Osteoblast (primary cell): ENCODE results near the gene LY9. TPM values are rescaled to one million over a fixed set of nuclear protein-coding genes. Genes with fewer than 3 reads are reported as not detected.
"Not testable (repeated sequence)": the region's sequence is repeated elsewhere in the genome, so short reads cannot be mapped to it uniquely, and the experiment has no call there.

ENCODE experiments used
- DNase-seq: peaks from one replicate; pipeline ENCODE4 v3.0.0; 2011; ENCODE audit warnings: low spot score, mixed read lengths; ENCODE audit not compliant: insufficient read length; ENCODE audit errors: missing footprints
- H2AFZ ChIP-seq: 2 replicates; pipeline ENCODE4 v1.6.0; 2011; ENCODE audit warnings: mild to moderate bottlenecking, low read length
- H3K27ac ChIP-seq: 2 replicates; pipeline ENCODE4 v1.5.1; 2011; ENCODE audit warnings: mild to moderate bottlenecking, low read depth, low read length, moderate library complexity
- H3K27me3 ChIP-seq: 2 replicates; pipeline ENCODE4 v1.6.0; 2012; ENCODE audit warnings: mild to moderate bottlenecking, control low read depth, inconsistent platforms, low read length, moderate library complexity; ENCODE audit not compliant: insufficient read depth
- H3K36me3 ChIP-seq: 2 replicates; pipeline ENCODE4 v1.5.1; 2011; ENCODE audit warnings: mild to moderate bottlenecking, low read length, control low read depth, moderate library complexity; ENCODE audit not compliant: insufficient read depth
- H3K4me1 ChIP-seq: 2 replicates; pipeline ENCODE4 v1.5.1; 2011; ENCODE audit warnings: mild to moderate bottlenecking, low read length, control low read depth, moderate library complexity; ENCODE audit not compliant: insufficient read depth
- H3K4me2 ChIP-seq: 2 replicates; pipeline ENCODE4 v1.6.0; 2011; ENCODE audit warnings: mild to moderate bottlenecking, low read length; ENCODE audit not compliant: insufficient read depth
- H3K4me3 ChIP-seq: fragments of 200-600 bp; sonication (generic); 3 replicates; pipeline ENCODE4 v1.5.1; 2012; ENCODE audit warnings: mild to moderate bottlenecking, low read length, inconsistent platforms; ENCODE audit not compliant: insufficient read depth
- H3K79me2 ChIP-seq: 2 replicates; pipeline ENCODE4 v1.6.0; 2012; ENCODE audit warnings: mild to moderate bottlenecking, low read length, control low read depth, inconsistent platforms; ENCODE audit not compliant: insufficient read depth
- H3K9me3 ChIP-seq: 2 replicates; pipeline ENCODE4 v1.5.1; 2011; ENCODE audit warnings: low read depth, low read length, control low read depth
- H4K20me1 ChIP-seq: 2 replicates; pipeline ENCODE4 v1.6.0; 2012; ENCODE audit warnings: mild to moderate bottlenecking, low read length, control low read depth; ENCODE audit not compliant: insufficient read depth
- total RNA-seq: library from RNA; depleted of rRNA; stranded (reverse); fragments of >200 nt; gene quantifications from 2 replicates; pipeline ENCODE4 v1.2.3, GENCODE V29; 2012
- TF ChIP-seq, protein P1 (sequence below): IDR thresholded peaks from 2 replicates; pipeline ENCODE4 v1.5.1; 2011; ENCODE audit warnings: mild to moderate bottlenecking, low read depth, low read length, moderate library complexity; ENCODE audit errors: extremely low read depth

Gene LY9
- total RNA-seq, 1 donor, result not detected

DNA sequence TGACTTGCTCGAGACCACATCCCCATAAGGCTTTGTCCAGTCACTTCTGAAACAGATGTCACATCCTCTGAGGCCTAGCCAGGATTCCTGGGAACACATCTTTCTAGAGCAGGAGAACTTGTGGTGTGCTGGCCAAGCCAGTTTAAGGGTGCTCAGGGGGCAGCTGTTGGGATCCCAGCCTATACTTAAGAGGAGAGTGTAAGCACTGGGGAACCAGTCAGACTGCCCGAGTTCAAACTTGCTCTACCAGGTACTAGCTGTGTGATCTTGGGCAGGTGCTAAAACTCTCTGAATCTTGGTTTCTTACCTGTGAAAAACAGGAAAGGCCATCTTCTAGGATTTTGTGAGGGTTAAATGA lies 15.6 kb upstream of the LY9 start:
- TF ChIP-seq, protein P1, sequence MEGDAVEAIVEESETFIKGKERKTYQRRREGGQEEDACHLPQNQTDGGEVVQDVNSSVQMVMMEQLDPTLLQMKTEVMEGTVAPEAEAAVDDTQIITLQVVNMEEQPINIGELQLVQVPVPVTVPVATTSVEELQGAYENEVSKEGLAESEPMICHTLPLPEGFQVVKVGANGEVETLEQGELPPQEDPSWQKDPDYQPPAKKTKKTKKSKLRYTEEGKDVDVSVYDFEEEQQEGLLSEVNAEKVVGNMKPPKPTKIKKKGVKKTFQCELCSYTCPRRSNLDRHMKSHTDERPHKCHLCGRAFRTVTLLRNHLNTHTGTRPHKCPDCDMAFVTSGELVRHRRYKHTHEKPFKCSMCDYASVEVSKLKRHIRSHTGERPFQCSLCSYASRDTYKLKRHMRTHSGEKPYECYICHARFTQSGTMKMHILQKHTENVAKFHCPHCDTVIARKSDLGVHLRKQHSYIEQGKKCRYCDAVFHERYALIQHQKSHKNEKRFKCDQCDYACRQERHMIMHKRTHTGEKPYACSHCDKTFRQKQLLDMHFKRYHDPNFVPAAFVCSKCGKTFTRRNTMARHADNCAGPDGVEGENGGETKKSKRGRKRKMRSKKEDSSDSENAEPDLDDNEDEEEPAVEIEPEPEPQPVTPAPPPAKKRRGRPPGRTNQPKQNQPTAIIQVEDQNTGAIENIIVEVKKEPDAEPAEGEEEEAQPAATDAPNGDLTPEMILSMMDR, result no peak
- H3K9me3 ChIP-seq, result no peaks in the 10 kb centered on the region

DNA sequence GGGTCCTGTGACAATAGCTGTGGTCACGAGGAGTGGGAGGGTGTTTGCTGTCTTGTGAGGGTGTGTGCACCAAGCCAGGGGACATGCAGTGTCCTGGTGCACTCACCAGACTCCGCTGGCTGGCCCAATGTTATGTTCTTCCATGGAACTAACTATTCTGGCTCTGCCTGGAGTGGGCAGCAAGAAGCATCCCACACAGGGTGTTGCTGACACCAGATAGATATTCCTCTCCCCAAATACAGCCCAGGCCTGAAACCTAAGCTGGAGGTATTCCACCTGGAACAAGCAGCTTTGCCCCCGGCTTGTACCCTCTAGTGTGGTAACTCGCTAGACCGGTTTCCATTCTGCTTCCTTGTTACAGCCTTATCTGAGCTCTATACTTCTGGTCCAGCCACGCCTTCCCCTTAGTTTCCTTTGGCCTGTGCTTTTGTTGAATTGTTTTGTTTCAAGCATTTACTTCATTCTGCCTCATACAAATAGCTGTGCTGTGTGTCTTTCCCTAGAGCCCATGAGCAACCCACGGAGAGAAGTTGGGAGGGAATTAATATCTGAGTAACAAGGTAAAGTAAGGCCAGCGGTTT lies 14.7 kb upstream of the LY9 start:
- Histone ChIP-seq H3K9me3 (no peaks in the 10 kb centered on the region), H3K36me3 (no peaks in the 10 kb centered on the region)

More for the DNA sequence above, 15.6 kb upstream of the LY9 start:
- Histone ChIP-seq H3K36me3 (no peaks in the 10 kb centered on the region), H3K4me1 (no peaks in the 10 kb centered on the region), H4K20me1 (no peaks in the 10 kb centered on the region), H2AFZ (no peak overlapping the region), H3K27me3 (no peaks in the 10 kb centered on the region), H3K4me3 (no peak overlapping the region), H3K27ac (no peak overlapping the region), H3K79me2 (no peaks in the 10 kb centered on the region), H3K4me2 (no peak overlapping the region)
- DNase-seq, result no peak

DNA sequence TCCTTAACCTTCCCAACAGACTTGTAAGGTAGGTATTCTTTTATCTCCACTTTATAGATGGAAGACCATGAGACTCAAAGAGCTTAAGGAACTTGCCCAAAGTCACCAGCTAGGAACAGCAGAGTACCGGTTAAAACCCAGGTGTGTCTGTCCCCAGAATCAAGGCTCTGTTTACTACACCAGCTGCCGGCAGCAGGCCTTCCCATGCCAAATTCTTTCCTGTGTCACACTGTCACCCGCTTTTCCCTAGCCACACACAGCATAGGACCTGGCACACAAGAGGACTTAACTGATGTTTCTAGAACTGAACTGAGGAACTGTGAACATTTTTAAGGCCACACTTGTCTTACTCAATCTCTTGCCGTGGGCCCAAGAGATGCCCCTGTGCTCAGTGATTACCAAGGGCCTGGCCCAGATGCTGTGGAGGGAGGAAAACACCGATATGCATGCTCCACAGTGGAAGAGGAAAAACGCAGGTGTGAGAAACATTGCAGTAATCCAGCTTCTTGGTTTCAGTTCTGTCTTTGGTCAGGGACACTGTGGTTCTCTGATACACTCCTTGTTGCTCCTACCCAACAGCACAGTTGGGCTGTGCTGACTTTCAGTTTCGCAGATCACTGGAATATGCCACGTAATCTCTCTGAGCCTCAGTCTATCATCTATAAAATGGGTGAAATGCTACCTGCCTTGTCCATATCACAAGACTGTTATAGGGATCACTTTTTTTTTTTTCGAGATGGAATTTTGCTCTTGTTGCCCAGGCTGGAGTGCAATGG lies 13.9 kb upstream of the LY9 start:
- TF ChIP-seq, protein P1, result no peak

More for the DNA sequence above, 14.7 kb upstream of the LY9 start:
- Histone ChIP-seq H4K20me1 (no peaks in the 10 kb centered on the region), H3K27ac (no peak overlapping the region), H3K79me2 (no peaks in the 10 kb centered on the region), H3K27me3 (no peaks in the 10 kb centered on the region), H3K4me2 (no peak overlapping the region), H2AFZ (no peak overlapping the region), H3K4me3 (no peak overlapping the region), H3K4me1 (no peaks in the 10 kb centered on the region)
- TF ChIP-seq, protein P1, result no peak
- no peak for DNase-seq

GRCh38 chr1:160782988-160783765 lies 12.8 kb upstream of the LY9 start:
- H3K36me3 ChIP-seq, H3K27ac ChIP-seq, DNase-seq, H3K79me2 ChIP-seq, H4K20me1 ChIP-seq, H3K9me3 ChIP-seq, H3K4me2 ChIP-seq, H2AFZ ChIP-seq, H3K27me3 ChIP-seq, H3K4me3 ChIP-seq, H3K4me1 ChIP-seq: not testable (repeated sequence)

More for the DNA sequence above, 13.9 kb upstream of the LY9 start:
- no peaks in the 10 kb centered on the region for H3K9me3 ChIP-seq
- H3K79me2 ChIP-seq, result no peaks in the 10 kb centered on the region
- no peaks in the 10 kb centered on the region for H3K4me1 ChIP-seq
- no peaks in the 10 kb centered on the region for H3K27me3 ChIP-seq
- H3K4me3 ChIP-seq, result no peak overlapping the region
- H3K36me3 ChIP-seq, result no peaks in the 10 kb centered on the region
- H3K4me2 ChIP-seq, result no peak overlapping the region
- DNase-seq, result no peak
- no peak overlapping the region for H3K27ac ChIP-seq
- H4K20me1 ChIP-seq, result no peaks in the 10 kb centered on the region
- H2AFZ ChIP-seq, result no peak overlapping the region
